Measurements from ENCODE around the gene DNAJC30. TPM values are rescaled to one million over a fixed set of nuclear protein-coding genes. Genes with fewer than 3 reads are reported as not detected.
A peak's percentile ranks its signal among the peaks of the same experiment; 100 is the strongest.
"Not testable (repeated sequence)": the region's sequence is repeated elsewhere in the genome, so short reads cannot be mapped to it uniquely, and the experiment has no call there.

The DNAJC30 gene
- total RNA-seq, result 15.9 TPM

DNA sequence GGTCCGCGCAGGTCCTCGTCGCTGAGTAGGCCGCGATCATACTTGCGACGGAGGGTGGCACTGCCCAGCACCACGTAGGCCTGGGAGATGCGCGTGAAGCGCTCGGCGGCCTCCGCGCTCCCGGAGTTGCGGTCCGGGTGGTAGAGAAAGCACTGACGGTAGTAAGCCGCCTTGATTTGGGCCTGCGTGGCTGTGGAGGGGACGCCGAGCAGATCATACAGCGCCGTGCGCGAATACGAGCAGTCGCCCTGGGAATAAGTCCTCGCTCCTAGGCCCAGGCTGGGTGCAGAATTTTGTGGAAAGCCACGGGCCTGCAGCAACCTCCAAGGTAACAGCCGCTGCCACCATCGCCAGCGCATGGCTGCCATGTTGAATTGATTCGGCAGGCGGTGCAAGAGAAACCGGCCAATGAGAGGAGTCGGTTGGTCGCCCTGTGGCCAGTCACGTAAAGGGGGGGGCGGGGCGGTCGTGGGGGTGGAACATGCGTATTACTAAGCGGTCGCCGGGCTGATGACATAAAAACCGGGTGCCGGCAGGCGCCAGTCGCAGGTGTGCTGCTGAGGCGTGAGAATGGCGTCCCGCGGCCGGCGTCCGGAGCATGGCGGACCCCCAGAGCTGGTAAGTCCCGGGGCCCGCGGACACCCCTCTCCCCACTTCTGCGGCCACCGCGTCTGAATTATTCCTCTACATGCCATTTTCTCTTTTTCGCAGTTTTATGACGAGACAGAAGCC, at the start of gene DNAJC30, which contains the start of gene BUD23:
Gene DNAJC30 (minus strand): TSS at position 398 of the 732 bp plus-strand sequence. CDS start 30 bp downstream, at position 368.
Gene BUD23 (plus strand): TSS at position 542 of the 732 bp plus-strand sequence. CDS start 29 bp downstream, at position 571.
- peak; percentile 98 for DNase-seq (ENCODE audit: low spot score)

GRCh38 chr7:73732397-73732796, 49.1 kb upstream of the DNAJC30 start:
- DNase-seq (ENCODE audit: low spot score), result no peak

GRCh38 chr7:73730485-73730884, 47.2 kb upstream of the DNAJC30 start:
- no peak for DNase-seq (ENCODE audit: low spot score)

DNA sequence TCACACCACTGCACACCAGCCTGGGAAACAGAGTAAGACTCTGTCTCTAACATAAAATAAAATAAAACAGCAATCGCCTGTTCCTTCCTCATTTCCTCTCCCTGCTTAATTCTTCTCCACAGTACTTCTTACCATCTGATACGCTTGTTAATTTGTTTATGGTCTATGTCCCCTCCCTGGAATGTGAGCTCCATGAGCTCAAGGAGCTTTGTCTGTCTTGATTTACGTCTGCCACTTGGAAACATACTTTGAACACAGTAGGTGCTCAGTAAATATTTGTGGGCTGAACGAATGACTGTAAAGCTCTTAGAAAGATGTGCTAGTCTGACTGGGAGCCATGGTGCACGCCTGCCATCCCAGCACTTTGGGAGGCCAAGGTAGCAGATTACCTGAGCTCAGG, 45.3 kb upstream of the DNAJC30 start:
- DNase-seq (ENCODE audit: low spot score), result no peak

DNA sequence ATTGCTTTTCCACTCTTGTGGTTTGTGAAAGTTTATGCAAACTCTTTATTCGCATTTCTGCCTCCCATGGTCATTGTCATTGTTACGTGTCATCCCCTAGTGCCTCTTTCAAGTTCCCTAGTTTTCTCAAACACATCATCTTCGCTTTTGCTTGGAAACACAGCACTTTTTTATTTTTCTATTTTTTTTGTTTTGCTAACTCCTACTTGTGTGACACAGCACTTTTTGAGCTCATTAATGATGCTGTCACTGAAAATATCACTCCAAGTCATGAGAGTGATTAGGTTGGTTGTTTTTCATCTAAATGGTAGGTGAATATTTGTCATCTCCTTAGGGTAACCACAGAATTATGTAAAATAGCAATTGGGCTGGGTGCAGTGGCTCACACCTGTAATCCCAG, 44.7 kb upstream of the DNAJC30 start:
- DNase-seq (ENCODE audit: low spot score), result no peak

GRCh38 chr7:73726083-73726466, 42.8 kb upstream of the DNAJC30 start:
- DNase-seq (ENCODE audit: low spot score), result no peak

DNA sequence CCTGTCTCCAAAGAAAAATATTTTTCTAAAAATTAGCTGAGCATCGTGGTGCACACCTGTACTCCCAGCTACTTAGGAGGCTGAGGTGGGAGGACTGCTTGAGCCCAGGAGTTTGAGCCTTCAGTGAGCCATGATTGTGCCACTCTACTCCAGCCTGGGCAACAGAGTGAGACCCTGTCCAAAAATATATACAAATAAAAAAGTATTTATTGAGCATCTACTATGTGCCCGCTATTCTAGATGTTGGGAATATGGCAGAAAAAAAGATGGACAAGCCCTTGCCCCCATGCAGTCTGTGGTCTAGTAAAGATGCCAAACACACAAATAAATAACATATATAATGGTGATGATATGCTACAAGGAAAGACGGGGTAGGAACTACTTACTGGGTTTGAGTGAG, 40.6 kb upstream of the DNAJC30 start:
- DNase-seq (ENCODE audit: low spot score), result no peak

DNA sequence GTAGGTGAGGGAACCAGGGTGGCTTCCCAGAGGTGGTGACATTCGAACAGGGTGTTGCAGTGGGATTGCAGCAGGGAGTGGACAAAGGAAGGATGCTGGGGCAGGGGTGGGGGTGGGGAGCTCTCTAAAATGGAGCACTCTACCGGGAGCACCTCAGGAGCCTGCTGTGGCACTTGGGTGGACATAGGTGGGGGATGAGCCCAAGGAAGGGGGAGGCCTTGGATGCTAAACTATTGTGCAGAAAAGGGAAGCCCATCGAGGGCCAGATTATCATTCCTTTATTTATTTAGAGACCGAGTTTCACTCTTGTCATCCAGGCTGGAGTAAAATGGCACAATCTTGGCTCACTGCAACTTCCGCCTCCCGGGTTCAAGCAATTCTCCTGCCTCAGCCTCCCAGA, 39.5 kb upstream of the DNAJC30 start:
- no peak for DNase-seq (ENCODE audit: low spot score)

GRCh38 chr7:73722182-73722581, 38.9 kb upstream of the DNAJC30 start:
- DNase-seq (ENCODE audit: low spot score), result not testable (repeated sequence)

GRCh38 chr7:73721377-73721817, 38.1 kb upstream of the DNAJC30 start:
- peak; percentile 77 for DNase-seq (ENCODE audit: low spot score)

DNA sequence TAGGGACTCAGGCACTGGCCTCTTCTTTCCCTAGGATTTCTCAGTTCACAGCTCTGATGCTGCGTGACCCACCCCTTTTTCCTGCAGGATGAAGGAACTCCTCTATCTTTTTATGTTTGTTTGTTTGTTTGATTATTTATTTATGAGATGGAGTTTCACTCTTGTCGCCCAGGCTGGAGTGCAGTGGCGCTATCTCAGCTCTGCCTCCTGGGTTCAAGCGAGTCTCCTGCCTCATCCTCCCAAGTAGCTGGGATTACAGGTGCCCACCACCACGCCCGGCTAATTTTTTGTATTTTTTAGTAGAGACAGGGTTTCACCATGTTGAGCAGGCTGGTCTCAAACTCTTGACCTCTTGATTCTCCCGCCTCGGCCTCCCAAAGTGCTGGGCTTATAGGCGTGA, 37.2 kb upstream of the DNAJC30 start:
- DNase-seq (ENCODE audit: low spot score), result not testable (repeated sequence)

DNA sequence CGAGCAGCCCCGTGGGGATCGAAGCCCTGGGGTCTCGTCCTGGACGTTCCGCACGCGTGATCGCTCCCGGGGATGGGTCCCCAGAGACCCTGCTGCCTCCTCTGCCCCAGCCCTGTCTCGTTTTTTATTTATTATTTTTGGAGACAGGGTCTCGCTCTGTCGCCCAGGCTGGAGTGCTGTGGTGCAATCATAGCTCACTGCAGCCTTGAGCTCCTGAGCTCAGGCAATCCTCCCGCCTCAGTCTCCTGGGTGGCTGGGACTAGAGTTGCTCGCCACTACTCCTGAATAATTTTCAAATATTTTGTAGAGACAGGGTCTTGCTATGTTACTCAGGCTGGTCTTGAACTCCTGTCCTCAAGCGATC, 36.5 kb upstream of the DNAJC30 start:
- DNase-seq (ENCODE audit: low spot score), result no peak

GRCh38 chr7:73718905-73719805, 35.9 kb upstream of the DNAJC30 start, which contains the start of gene STX1A:
TSS of gene STX1A (minus strand) at chr7:73719669. CDS start at chr7:73719631, 38 bp downstream.
- peak; percentile 68 for DNase-seq (ENCODE audit: low spot score)

GRCh38 chr7:73718438-73718881, 35.2 kb upstream of the DNAJC30 start:
- DNase-seq (ENCODE audit: low spot score), result no peak

DNA sequence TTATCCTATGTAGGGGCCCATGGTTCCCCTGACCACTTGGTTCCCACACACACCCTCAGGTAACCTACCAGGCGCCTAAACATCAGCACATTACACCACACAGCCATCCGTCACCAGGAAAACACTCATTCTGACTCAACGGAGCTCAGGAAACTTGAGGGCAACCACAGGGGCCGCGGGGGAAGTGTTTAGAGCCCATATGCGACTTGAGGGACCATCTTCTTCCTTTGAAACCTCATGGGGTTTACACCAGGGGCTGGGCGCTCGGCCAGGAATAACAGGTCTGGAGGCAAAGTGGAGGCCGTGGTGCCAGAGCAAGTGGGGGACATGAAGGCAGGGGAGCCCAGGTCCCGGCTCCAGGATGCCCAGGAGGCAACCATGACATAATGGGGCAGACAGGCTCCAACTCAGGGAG, 34.7 kb upstream of the DNAJC30 start:
- no peak for DNase-seq (ENCODE audit: low spot score)

- DNase-seq (ENCODE audit: low spot score), result no peak
Measured at GRCh38 chr7:73717025-73717807, 34.0 kb upstream of the DNAJC30 start.

GRCh38 chr7:73716318-73716890, 33.2 kb upstream of the DNAJC30 start:
- no peak for DNase-seq (ENCODE audit: low spot score)

GRCh38 chr7:73715648-73716317, 32.5 kb upstream of the DNAJC30 start:
- peak; percentile 69 for DNase-seq (ENCODE audit: low spot score)

DNA sequence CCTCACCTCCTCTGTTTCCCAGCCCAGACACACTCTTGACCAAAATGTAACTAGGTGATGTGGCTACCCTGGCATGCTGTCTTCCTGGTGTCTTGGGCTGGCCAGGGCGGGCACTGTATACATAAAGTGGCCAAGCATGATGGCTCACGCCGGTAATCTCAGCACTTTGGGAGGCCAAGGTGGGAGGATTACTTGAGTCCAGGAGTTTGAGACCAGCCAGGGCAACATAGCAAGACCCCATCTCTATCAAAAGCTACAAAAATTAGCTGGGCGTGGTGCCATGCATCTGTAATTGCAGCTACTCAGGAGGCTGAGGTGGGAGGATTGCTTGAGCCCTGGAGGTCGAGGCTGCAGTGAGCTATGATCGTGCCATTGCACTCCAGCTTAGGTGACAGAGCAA, 30.1 kb upstream of the DNAJC30 start:
- DNase-seq (ENCODE audit: low spot score), result not testable (repeated sequence)

GRCh38 chr7:73712773-73713172, 29.5 kb upstream of the DNAJC30 start:
- DNase-seq (ENCODE audit: low spot score), result no peak
